ENCODE measurements around the gene FBXO27.

GRCh38 chr19:38989066-38989605 lies 43.2 kb downstream of the FBXO27 start:
- TF ChIP-seq POLR2A (IDR thresholded peaks at IDR 0.05), result no peak
- TF ChIP-seq CTCF (IDR thresholded peaks at IDR 0.05), result no peak

Measured in Peyer's patch (tissue), 4 donors.